GM18505 (cell line): ENCODE results near the gene BZW2.
A peak's percentile ranks its signal among the peaks of the same experiment; 100 is the strongest.

Experiments
- ATAC-seq: cut with Tn5 transposase; IDR thresholded peaks from one replicate; pipeline ENCODE4 v1.9.1; 2021; ENCODE audit not compliant: unreplicated experiment
- POLR2A ChIP-seq: IDR thresholded peaks from 4 replicates; pipeline ENCODE4 v1.6.1; 2011; ENCODE audit warnings: borderline replicate concordance; ENCODE audit not compliant: insufficient read depth, insufficient read length; ENCODE audit errors: extremely low read depth

BZW2 gene

GRCh38 chr7:16630654-16631053 is 15.3 kb upstream of the BZW2 start:
- no peak for ATAC-seq
- no peak for TF ChIP-seq POLR2A

GRCh38 chr7:16634271-16634738 is 11.7 kb upstream of the BZW2 start:
- no peak for TF ChIP-seq POLR2A
- no peak for ATAC-seq

DNA sequence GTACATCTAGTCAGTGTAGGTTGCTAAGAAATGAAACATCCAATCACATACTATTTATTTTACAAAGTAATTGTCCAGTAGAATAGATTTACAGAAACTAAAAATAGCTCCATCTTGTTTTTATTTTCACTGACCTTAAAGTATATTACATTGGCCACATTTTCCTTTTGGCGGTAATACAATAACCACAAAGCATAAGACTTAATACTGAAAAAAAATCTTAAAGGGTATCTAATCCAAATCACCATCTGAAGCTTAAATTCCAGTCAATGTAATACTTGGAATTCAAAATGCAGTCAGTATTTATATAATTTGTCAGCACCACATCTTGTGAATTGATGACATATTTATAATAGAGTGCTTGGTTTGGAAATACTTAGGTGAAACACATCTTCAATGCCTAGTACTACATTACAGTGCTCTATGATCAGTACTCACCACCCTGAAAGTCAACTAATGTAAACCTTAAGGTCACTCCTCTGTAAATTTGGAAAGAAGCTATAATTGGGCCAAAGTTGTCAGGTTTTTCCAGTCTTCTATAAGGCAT is 9.4 kb upstream of the BZW2 start:
- TF ChIP-seq POLR2A: no peak

GRCh38 chr7:16637379-16637778 is 8.6 kb upstream of the BZW2 start:
- no peak for ATAC-seq
- TF ChIP-seq POLR2A: no peak

More for the DNA sequence above, 9.4 kb upstream of the BZW2 start:
- ATAC-seq: no peak

DNA sequence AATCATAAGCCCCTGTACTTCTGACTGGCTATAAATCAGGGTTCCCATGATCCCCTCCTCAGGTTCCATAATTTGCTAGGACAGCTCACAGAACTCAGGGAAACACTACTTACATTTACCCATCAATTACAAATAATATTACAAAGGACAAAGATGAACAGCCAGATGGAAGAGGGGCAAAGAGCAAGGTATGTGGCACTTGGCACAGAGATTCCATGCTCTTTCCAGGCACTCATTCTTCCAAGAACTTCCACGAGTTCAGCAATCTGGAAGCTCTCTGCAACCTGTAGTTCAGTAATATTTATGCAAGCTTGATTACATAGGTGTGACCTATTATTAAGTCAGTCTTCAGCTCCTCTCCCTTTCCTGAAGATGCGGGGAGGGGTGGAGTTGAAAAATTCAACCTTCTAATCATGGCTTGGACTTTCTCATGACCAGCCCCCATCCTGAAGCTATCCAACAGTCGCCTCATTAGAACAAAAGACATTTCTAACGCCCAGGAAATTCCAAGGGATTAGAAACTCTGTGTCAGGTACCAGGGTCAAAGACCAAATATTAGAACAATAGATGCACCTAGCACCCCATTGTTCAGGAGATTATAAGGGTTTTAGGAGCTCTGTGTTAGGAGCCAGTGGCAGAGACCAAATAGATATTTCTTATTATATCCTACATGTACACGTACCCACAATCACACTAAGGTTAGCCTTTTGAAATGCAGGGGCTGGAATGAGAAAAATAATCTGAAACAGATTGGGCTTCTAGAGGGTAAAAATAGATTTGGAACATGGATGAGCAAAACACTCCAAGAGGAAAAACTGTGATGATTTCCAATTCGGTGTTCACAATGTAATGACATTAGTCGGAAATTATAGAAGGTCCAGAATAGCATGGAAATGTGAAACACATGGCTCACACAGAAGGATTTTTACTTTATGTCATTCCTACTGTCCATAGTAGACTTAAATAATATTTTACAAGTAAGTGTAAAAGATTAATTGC is 7.4 kb upstream of the BZW2 start:
- ATAC-seq: no peak

DNA sequence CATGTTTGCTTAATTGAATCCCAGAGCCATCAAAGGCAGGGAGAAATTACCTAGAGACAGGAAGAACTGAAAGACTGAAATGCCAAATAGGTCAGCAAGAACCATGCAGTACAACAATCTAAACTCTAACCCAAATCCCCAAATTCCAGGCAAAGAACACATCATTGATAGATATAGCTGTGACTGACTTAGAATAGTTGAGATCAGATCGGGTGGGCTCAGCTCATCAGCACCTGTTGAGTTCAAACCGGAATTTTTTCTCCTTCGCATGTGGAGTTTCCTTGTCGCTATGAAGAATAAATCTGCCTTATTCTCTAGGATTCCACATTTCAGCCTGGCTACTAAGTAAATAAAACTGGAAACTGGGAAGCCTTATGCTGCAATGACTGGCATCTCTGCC is 1.8 kb upstream of the BZW2 start:
- no peak for TF ChIP-seq POLR2A
- no peak for ATAC-seq

More for the DNA sequence above, 7.4 kb upstream of the BZW2 start:
- TF ChIP-seq POLR2A: no peak

- no peak for TF ChIP-seq POLR2A
- peak; percentile 7 for ATAC-seq
These were observed 1.1 kb upstream of the BZW2 start for GRCh38 chr7:16644636-16645592.

DNA sequence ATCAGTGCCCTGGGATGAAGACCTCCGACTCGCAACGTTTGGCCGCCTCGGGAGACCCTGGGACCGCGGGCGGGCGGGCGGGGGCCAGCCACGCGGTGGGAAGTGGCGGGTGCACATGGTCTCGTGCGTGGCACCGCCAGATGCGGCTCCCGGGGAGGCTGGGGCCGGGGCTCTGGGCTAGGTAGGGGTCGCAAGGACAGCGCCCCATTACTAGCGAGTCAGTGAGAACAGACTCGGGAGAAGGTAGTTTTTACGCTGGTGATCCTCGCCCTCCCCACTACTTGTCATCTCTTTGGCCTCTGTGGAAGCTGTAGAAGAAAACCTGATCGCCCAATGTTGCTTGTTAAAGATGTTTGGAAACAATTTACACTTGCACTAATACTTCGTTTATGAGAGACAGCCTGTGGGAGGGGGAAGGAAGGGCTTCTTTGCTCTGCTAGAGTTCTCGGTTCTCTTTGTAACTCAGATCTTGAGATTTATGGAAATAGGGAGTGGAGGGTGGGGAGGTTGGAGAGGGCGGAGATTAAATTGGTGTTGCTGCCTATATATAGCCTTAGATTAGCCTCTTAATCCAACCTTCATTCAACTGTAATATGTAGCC is 591 bp downstream of the BZW2 start:
- TF ChIP-seq POLR2A: no peak
- ATAC-seq: no peak

- ATAC-seq: no peak
These were observed 1.5 kb downstream of the BZW2 start for GRCh38 chr7:16647435-16647960.

GRCh38 chr7:16648551-16648950 is 2.6 kb downstream of the BZW2 start:
- TF ChIP-seq POLR2A: no peak
- no peak for ATAC-seq

More at GRCh38 chr7:16647435-16647960, 1.5 kb downstream of the BZW2 start:
- no peak for TF ChIP-seq POLR2A

DNA sequence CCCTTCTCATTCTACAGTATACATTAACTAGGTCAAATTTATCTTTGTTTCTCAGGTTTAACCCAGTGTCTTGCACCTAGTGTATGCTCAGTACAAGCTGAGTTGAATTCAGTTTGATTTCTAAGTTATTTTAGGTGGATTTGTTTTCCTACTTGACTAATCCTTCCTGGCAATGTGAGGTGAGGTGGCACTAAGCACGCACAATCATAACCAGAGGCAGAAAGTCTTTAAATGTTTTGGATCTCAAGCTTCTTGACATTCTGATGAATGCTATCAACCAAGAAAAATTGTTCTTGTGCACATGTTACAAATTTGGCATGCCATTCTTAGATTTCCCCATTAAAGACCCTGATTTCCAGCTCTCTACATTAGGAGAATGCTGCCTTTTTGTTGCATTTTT is 3.2 kb downstream of the BZW2 start:
- TF ChIP-seq POLR2A: no peak
- ATAC-seq: no peak

DNA sequence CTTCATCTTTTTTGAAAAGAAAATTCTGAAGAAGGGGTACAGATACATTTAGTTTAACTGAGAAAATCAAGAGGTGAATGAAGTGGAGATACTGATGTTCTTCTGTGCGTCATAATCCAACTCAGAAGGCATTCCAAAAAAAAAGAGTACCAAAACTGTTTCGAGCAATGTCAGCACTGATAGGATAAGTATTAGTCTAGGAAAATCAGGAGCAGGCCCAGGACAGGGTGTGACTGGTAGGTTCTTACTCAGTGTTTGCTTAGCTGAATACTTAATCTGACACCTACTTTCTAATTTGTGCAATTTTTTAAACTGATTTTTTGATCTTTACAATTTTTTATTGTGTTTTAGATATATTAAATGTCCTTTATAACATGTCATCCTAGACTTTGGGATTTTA is 4.3 kb downstream of the BZW2 start:
- no peak for ATAC-seq
- TF ChIP-seq POLR2A: no peak
